ENCODE measurements around the gene CREB1.

Gene CREB1

GRCh38 chr2:207593277-207593676, 63.5 kb downstream of the CREB1 start:
- Mint-ChIP-seq H3K4me1 (ENCODE audit: low read depth) (peaks cover 6% of the 10 kb centered on the region), H3K27me3 (ENCODE audit: low read depth) (no peaks in the 10 kb centered on the region), H3K4me3 (no peak overlapping the region), H3K9me3 (peaks cover 35% of the 10 kb centered on the region), H3K36me3 (ENCODE audit: low read depth) (peaks cover 70% of the 10 kb centered on the region), H3K27ac (no peak overlapping the region)
- no peak for DNase-seq (ENCODE audit: low spot score)

- no peak for DNase-seq (ENCODE audit: low spot score)
- H3K4me3 Mint-ChIP-seq = no peak overlapping the region
- H3K9me3 Mint-ChIP-seq = peaks cover 27% of the 10 kb centered on the region
- peaks cover 64% of the 10 kb centered on the region for H3K36me3 Mint-ChIP-seq (ENCODE audit: low read depth)
- peaks cover 3% of the 10 kb centered on the region for H3K4me1 Mint-ChIP-seq (ENCODE audit: low read depth)
- H3K27me3 Mint-ChIP-seq (ENCODE audit: low read depth) = no peaks in the 10 kb centered on the region
- H3K27ac Mint-ChIP-seq = no peak overlapping the region
Observed at GRCh38 chr2:207594264-207594663, 64.5 kb downstream of the CREB1 start.

- H3K27ac Mint-ChIP-seq = no peak overlapping the region
Observed at GRCh38 chr2:207594731-207595130, 65.0 kb downstream of the CREB1 start.

GRCh38 chr2:207599636-207600035, 69.9 kb downstream of the CREB1 start:
- Mint-ChIP-seq H3K4me3 (no peak overlapping the region), H3K27me3 (ENCODE audit: low read depth) (no peaks in the 10 kb centered on the region), H3K9me3 (no peaks in the 10 kb centered on the region), H3K4me1 (ENCODE audit: low read depth) (peaks cover 10% of the 10 kb centered on the region), H3K36me3 (ENCODE audit: low read depth) (peaks cover 27% of the 10 kb centered on the region), H3K27ac (no peak overlapping the region)
- DNase-seq (ENCODE audit: low spot score) = no peak

More at GRCh38 chr2:207594731-207595130, 65.0 kb downstream of the CREB1 start:
- peaks cover 62% of the 10 kb centered on the region for H3K36me3 Mint-ChIP-seq (ENCODE audit: low read depth)
- H3K4me3 Mint-ChIP-seq = no peak overlapping the region
- no peak for DNase-seq (ENCODE audit: low spot score)
- peaks cover 25% of the 10 kb centered on the region for H3K9me3 Mint-ChIP-seq
- peaks cover 6% of the 10 kb centered on the region for H3K4me1 Mint-ChIP-seq (ENCODE audit: low read depth)
- H3K27me3 Mint-ChIP-seq (ENCODE audit: low read depth) = no peaks in the 10 kb centered on the region

- Mint-ChIP-seq H3K9me3 (no peaks in the 10 kb centered on the region), H3K4me3 (no peak overlapping the region), H3K27me3 (ENCODE audit: low read depth) (no peaks in the 10 kb centered on the region), H3K36me3 (ENCODE audit: low read depth) (peaks cover 28% of the 10 kb centered on the region), H3K4me1 (ENCODE audit: low read depth) (peaks cover 10% of the 10 kb centered on the region), H3K27ac (no peak overlapping the region)
- DNase-seq (ENCODE audit: low spot score) = no peak
Observed at GRCh38 chr2:207600231-207600630, 70.5 kb downstream of the CREB1 start.

- Mint-ChIP-seq H3K27ac (peak overlapping the region; percentile 1), H3K9me3 (no peaks in the 10 kb centered on the region), H3K4me1 (ENCODE audit: low read depth) (peaks cover 15% of the 10 kb centered on the region), H3K36me3 (ENCODE audit: low read depth) (peaks cover 29% of the 10 kb centered on the region), H3K27me3 (ENCODE audit: low read depth) (no peaks in the 10 kb centered on the region), H3K4me3 (no peak overlapping the region)
- DNase-seq (ENCODE audit: low spot score) = no peak
Observed at GRCh38 chr2:207601774-207602173, 72.0 kb downstream of the CREB1 start.

- DNase-seq (ENCODE audit: low spot score) = no peak
- Mint-ChIP-seq H3K27ac (no peak overlapping the region), H3K36me3 (ENCODE audit: low read depth) (peaks cover 30% of the 10 kb centered on the region), H3K27me3 (ENCODE audit: low read depth) (no peaks in the 10 kb centered on the region), H3K9me3 (no peaks in the 10 kb centered on the region), H3K4me3 (no peak overlapping the region), H3K4me1 (ENCODE audit: low read depth) (peaks cover 15% of the 10 kb centered on the region)
Observed at GRCh38 chr2:207603486-207603885, 73.7 kb downstream of the CREB1 start.

GRCh38 chr2:207606399-207606798, 76.6 kb downstream of the CREB1 start:
- Mint-ChIP-seq H3K4me1 (ENCODE audit: low read depth) (peaks cover 12% of the 10 kb centered on the region), H3K36me3 (ENCODE audit: low read depth) (peaks cover 28% of the 10 kb centered on the region), H3K27me3 (ENCODE audit: low read depth) (no peaks in the 10 kb centered on the region), H3K27ac (no peak overlapping the region), H3K4me3 (no peak overlapping the region), H3K9me3 (peaks cover 5% of the 10 kb centered on the region)
- no peak for DNase-seq (ENCODE audit: low spot score)

GRCh38 chr2:207606829-207607228, 77.1 kb downstream of the CREB1 start:
- H3K27me3 Mint-ChIP-seq (ENCODE audit: low read depth) = no peaks in the 10 kb centered on the region
- DNase-seq (ENCODE audit: low spot score) = no peak
- peaks cover 28% of the 10 kb centered on the region for H3K36me3 Mint-ChIP-seq (ENCODE audit: low read depth)

GRCh38 chr2:207612714-207613113, 83.0 kb downstream of the CREB1 start:
- H3K36me3 Mint-ChIP-seq (ENCODE audit: low read depth) = peaks cover 52% of the 10 kb centered on the region
- peaks cover 5% of the 10 kb centered on the region for H3K9me3 Mint-ChIP-seq
- no peaks in the 10 kb centered on the region for H3K27me3 Mint-ChIP-seq (ENCODE audit: low read depth)
- no peak for DNase-seq (ENCODE audit: low spot score)
- H3K4me3 Mint-ChIP-seq = no peak overlapping the region
- H3K27ac Mint-ChIP-seq = peak overlapping the region; percentile 17
- H3K4me1 Mint-ChIP-seq (ENCODE audit: low read depth) = peaks cover 5% of the 10 kb centered on the region

More at GRCh38 chr2:207606829-207607228, 77.1 kb downstream of the CREB1 start:
- Mint-ChIP-seq H3K9me3 (peaks cover 5% of the 10 kb centered on the region), H3K4me3 (no peak overlapping the region), H3K4me1 (ENCODE audit: low read depth) (peaks cover 11% of the 10 kb centered on the region), H3K27ac (no peak overlapping the region)

GRCh38 chr2:207614824-207615223, 85.1 kb downstream of the CREB1 start:
- H3K4me3 Mint-ChIP-seq = no peak overlapping the region
- no peak for DNase-seq (ENCODE audit: low spot score)
- no peaks in the 10 kb centered on the region for H3K27me3 Mint-ChIP-seq (ENCODE audit: low read depth)
- no peaks in the 10 kb centered on the region for H3K9me3 Mint-ChIP-seq
- peaks cover 12% of the 10 kb centered on the region for H3K4me1 Mint-ChIP-seq (ENCODE audit: low read depth)
- H3K36me3 Mint-ChIP-seq (ENCODE audit: low read depth) = peaks cover 45% of the 10 kb centered on the region
- no peak overlapping the region for H3K27ac Mint-ChIP-seq

- Mint-ChIP-seq H3K4me3 (no peak overlapping the region), H3K27me3 (ENCODE audit: low read depth) (no peaks in the 10 kb centered on the region), H3K27ac (no peak overlapping the region), H3K4me1 (ENCODE audit: low read depth) (peaks cover 19% of the 10 kb centered on the region), H3K9me3 (no peaks in the 10 kb centered on the region), H3K36me3 (ENCODE audit: low read depth) (peaks cover 53% of the 10 kb centered on the region)
- no peak for DNase-seq (ENCODE audit: low spot score)
Observed at GRCh38 chr2:207616185-207616584, 86.4 kb downstream of the CREB1 start.

GRCh38 chr2:207617011-207617671, 87.4 kb downstream of the CREB1 start:
- no peak overlapping the region for H3K4me3 Mint-ChIP-seq
- H3K27ac Mint-ChIP-seq = peak overlapping the region; percentile 52
- DNase-seq (ENCODE audit: low spot score) = no peak

GRCh38 chr2:207619764-207620203, 90.0 kb downstream of the CREB1 start:
- H3K27me3 Mint-ChIP-seq (ENCODE audit: low read depth) = no peaks in the 10 kb centered on the region
- peaks cover 51% of the 10 kb centered on the region for H3K36me3 Mint-ChIP-seq (ENCODE audit: low read depth)
- peaks cover 39% of the 10 kb centered on the region for H3K4me1 Mint-ChIP-seq (ENCODE audit: low read depth)
- H3K4me3 Mint-ChIP-seq = peak overlapping the region; percentile 31
- H3K9me3 Mint-ChIP-seq = no peaks in the 10 kb centered on the region
- H3K27ac Mint-ChIP-seq = peak overlapping the region; percentile 74
- DNase-seq (ENCODE audit: low spot score) = no peak

More at GRCh38 chr2:207617011-207617671, 87.4 kb downstream of the CREB1 start:
- peaks cover 26% of the 10 kb centered on the region for H3K4me1 Mint-ChIP-seq (ENCODE audit: low read depth)
- no peaks in the 10 kb centered on the region for H3K27me3 Mint-ChIP-seq (ENCODE audit: low read depth)
- H3K9me3 Mint-ChIP-seq = no peaks in the 10 kb centered on the region
- H3K36me3 Mint-ChIP-seq (ENCODE audit: low read depth) = peaks cover 60% of the 10 kb centered on the region

Data from T-helper 2 cell treated with Interferon-gamma antibody and Interleukin-4, amounts not matched to agents 5 μg/mL and 100 μg/mL, for 36 hours (primary cell).